Lower leg skin (tissue), 3 donors: Measurements from ENCODE around the gene SLC8A1.

Experiments
- POLR2A ChIP-seq, 2 donors: fragments of 450-650 bp; IDR thresholded peaks; one replicate each; pipeline ENCODE4 v1.6.1; 2016 to 2017; ENCODE audit warnings: antibody characterized with exemption in 2 of 2, mild to moderate bottlenecking in 1 of 2, moderate library complexity in 1 of 2
- TF ChIP-seq, protein P1 (sequence below), 3 donors: fragments of 450-650 bp; IDR thresholded peaks; one replicate each; pipeline ENCODE4 v1.5.1; 2016; ENCODE audit warnings: antibody characterized with exemption in 3 of 3, mild to moderate bottlenecking in 3 of 3, moderate library complexity in 2 of 3

DNA sequence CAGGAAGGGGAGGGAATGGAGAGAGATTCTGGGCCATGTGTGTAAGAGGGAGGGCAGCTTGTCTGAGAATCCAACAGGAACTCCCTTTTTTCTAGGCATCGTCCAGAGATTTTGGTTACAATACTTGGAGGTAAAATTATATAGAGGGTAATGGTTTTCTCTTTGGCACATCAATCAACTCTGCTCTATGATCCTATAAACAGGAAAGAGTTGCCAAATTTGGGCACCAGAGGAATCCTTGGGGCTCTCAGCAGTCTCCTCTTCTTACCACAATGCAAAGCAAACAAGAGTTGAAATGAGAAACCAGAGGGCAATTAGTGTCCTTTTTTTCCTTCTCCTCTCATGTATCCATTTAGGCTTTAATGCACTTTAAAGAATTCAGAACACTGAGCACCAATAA, 243.4 kb downstream of the SLC8A1 start:
- TF ChIP-seq, protein P1, sequence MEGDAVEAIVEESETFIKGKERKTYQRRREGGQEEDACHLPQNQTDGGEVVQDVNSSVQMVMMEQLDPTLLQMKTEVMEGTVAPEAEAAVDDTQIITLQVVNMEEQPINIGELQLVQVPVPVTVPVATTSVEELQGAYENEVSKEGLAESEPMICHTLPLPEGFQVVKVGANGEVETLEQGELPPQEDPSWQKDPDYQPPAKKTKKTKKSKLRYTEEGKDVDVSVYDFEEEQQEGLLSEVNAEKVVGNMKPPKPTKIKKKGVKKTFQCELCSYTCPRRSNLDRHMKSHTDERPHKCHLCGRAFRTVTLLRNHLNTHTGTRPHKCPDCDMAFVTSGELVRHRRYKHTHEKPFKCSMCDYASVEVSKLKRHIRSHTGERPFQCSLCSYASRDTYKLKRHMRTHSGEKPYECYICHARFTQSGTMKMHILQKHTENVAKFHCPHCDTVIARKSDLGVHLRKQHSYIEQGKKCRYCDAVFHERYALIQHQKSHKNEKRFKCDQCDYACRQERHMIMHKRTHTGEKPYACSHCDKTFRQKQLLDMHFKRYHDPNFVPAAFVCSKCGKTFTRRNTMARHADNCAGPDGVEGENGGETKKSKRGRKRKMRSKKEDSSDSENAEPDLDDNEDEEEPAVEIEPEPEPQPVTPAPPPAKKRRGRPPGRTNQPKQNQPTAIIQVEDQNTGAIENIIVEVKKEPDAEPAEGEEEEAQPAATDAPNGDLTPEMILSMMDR (IDR thresholded peaks at IDR 0.05): no peak
- TF ChIP-seq POLR2A (IDR thresholded peaks at IDR 0.05): no peak
